Esophagus muscularis mucosa (tissue), 4 donors: ENCODE results near the gene PRM2. TPM values are rescaled to one million over a fixed set of nuclear protein-coding genes. Genes with fewer than 3 reads are reported as not detected.

Source experiments
- DNase-seq: peaks from one replicate; pipeline ENCODE4 v3.0.0-alpha.2; 2017; ENCODE audit errors: extremely low spot score
- H3K27ac ChIP-seq, 4 donors: fragments of 200-600 bp; sonication (generic); replicated peaks in 1 of 4; 1 replicate in 3 of 4; 2 replicates in 1 of 4; pipeline ENCODE4 v1.5.1; 2016 to 2019; ENCODE audit warnings: mild to moderate bottlenecking in 1 of 4
- H3K27me3 ChIP-seq, 4 donors: fragments of 200-600 bp; sonication (generic); one replicate each; pipeline versions ENCODE4 v1.5.1 to v1.6.0; 2016 to 2019
- H3K36me3 ChIP-seq, 4 donors: fragments of 200-600 bp; sonication (generic); one replicate each; pipeline ENCODE4 v1.5.1; 2016 to 2019
- H3K4me1 ChIP-seq, 4 donors: fragments of 200-600 bp; sonication (generic); one replicate each; pipeline ENCODE4 v1.5.1; 2016 to 2019
- H3K4me3 ChIP-seq, 4 donors: fragments of 200-600 bp; sonication (generic); 1 replicate in 2 of 4; 2 replicates in 2 of 4; pipeline ENCODE4 v1.5.1; 2016 to 2019; ENCODE audit warnings: mild to moderate bottlenecking in 4 of 4, moderate library complexity in 1 of 4
- H3K9me3 ChIP-seq, 4 donors: fragments of 200-600 bp; sonication (generic); 1 replicate in 3 of 4; 2 replicates in 1 of 4; pipeline ENCODE4 v1.5.1; 2016 to 2019
- EP300 ChIP-seq: sonication (generic); formaldehyde crosslinking; IDR thresholded peaks from one replicate; pipeline ENCODE4 v1.6.1; 2017; ENCODE audit warnings: antibody characterized with exemption
- POLR2A ChIP-seq: fragments of 450-650 bp; IDR thresholded peaks from one replicate; pipeline ENCODE4 v1.6.1; 2017; ENCODE audit warnings: antibody characterized with exemption, moderate library complexity, mild to moderate bottlenecking, low read depth
- POLR2AphosphoS5 ChIP-seq, 2 donors: sonication (generic); formaldehyde crosslinking; IDR thresholded peaks; one replicate each; pipeline ENCODE4 v1.6.1; 2017; ENCODE audit warnings: antibody characterized with exemption in 2 of 2
- WGBS: methylation state at CpG from one replicate; pipeline ENCODE4 v1.1.5; 2018; 5-methylcytosine and 5-hydroxymethylcytosine counted together
- intact Hi-C: fragments of 100-400 bp; cut with DNase I; formaldehyde crosslinking; loops from one replicate; pipeline ENCODE4 v1.15.1; 2023
- total RNA-seq, 4 donors: library from RNA; depleted of rRNA; stranded (reverse); fragments of >200 nt; gene quantifications; one replicate each; pipeline versions ENCODE4 v1.1.0 to v1.2.1, GENCODE V29; 2016
- TF ChIP-seq, protein P1 (sequence below), 3 experiments: fragments of 200-600 bp in 2 of 3; fragments of 450-650 bp in 1 of 3; sonication (generic) in 2 of 3; IDR thresholded peaks; one replicate each; pipeline ENCODE4 v1.5.1; 2017 to 2019; ENCODE audit warnings: antibody characterized with exemption in 3 of 3, mild to moderate bottlenecking in 2 of 3, moderate library complexity in 1 of 3

Gene PRM2
- total RNA-seq, 4 donors from 2014 or later: not detected

DNA sequence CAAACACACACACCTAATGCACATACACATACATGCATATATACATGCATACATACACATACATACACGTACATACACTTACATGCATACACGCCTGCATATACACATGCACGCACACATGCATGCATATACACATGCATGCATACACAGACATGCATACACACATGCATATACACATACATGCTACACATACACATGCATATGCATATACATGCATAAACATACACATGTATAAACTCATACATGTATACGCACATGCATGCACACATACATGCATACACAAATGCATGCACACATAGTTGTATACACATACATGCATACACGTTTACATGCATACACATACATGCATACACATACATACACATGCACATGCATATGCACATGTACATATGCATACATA, 45.4 kb upstream of the PRM2 start:
- Histone ChIP-seq H3K9me3 (no peaks in the 10 kb centered on the region), H3K4me3 (no peak overlapping the region), H3K4me1 (no peaks in the 10 kb centered on the region), H3K36me3 (no peaks in the 10 kb centered on the region), H3K27me3 (peaks cover 0 to 1% (median 0%) of the 10 kb centered on the region in 4 donors), H3K27ac (no peak overlapping the region)
- TF ChIP-seq, protein P1, sequence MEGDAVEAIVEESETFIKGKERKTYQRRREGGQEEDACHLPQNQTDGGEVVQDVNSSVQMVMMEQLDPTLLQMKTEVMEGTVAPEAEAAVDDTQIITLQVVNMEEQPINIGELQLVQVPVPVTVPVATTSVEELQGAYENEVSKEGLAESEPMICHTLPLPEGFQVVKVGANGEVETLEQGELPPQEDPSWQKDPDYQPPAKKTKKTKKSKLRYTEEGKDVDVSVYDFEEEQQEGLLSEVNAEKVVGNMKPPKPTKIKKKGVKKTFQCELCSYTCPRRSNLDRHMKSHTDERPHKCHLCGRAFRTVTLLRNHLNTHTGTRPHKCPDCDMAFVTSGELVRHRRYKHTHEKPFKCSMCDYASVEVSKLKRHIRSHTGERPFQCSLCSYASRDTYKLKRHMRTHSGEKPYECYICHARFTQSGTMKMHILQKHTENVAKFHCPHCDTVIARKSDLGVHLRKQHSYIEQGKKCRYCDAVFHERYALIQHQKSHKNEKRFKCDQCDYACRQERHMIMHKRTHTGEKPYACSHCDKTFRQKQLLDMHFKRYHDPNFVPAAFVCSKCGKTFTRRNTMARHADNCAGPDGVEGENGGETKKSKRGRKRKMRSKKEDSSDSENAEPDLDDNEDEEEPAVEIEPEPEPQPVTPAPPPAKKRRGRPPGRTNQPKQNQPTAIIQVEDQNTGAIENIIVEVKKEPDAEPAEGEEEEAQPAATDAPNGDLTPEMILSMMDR (IDR thresholded peaks at IDR 0.05): no peak
- no peak for TF ChIP-seq POLR2A
- TF ChIP-seq EP300: no peak
- no peak for TF ChIP-seq POLR2AphosphoS5 (IDR thresholded peaks at IDR 0.05)
- WGBS: 90% methylated on average over 5 of the region's 5 CpGs
- intact Hi-C loops: no loop called here
- no peak for DNase-seq

DNA sequence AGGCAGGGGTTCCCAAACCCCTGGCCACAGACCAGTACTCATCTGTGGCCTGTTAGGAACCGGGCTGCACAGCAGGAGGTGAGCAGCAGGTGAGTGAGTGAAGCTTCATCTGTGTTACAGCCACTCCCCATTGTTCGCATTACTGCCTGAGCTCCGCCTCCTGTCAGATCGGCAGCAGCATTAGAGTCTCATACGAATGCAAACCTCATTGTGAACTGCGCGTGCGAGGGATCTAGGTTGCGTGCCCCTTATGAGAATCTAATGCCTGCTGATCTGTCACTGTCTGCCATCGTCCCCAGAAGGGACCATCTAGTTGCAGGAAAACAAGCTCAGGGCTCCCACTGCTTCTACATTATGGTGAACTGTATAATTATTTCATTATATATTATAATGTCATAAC, 43.9 kb upstream of the PRM2 start:
- no peak overlapping the region for H3K27ac ChIP-seq
- intact Hi-C loops: no loop called here
- DNase-seq: no peak
- no peaks in the 10 kb centered on the region for H3K9me3 ChIP-seq
- TF ChIP-seq POLR2A (no peak), POLR2AphosphoS5 (IDR thresholded peaks at IDR 0.05) (no peak), EP300 (no peak)
- TF ChIP-seq, protein P1 (IDR thresholded peaks at IDR 0.05): no peak
- H3K4me3 ChIP-seq: no peak overlapping the region
- H3K27me3 ChIP-seq: peaks cover 0 to 6% (median 0%) of the 10 kb centered on the region in 4 donors
- H3K4me1 ChIP-seq: peaks cover 0 to 3% (median 0%) of the 10 kb centered on the region in 4 donors
- 86% methylated on average over 9 of the region's 10 CpGs for WGBS
- H3K36me3 ChIP-seq: no peaks in the 10 kb centered on the region

DNA sequence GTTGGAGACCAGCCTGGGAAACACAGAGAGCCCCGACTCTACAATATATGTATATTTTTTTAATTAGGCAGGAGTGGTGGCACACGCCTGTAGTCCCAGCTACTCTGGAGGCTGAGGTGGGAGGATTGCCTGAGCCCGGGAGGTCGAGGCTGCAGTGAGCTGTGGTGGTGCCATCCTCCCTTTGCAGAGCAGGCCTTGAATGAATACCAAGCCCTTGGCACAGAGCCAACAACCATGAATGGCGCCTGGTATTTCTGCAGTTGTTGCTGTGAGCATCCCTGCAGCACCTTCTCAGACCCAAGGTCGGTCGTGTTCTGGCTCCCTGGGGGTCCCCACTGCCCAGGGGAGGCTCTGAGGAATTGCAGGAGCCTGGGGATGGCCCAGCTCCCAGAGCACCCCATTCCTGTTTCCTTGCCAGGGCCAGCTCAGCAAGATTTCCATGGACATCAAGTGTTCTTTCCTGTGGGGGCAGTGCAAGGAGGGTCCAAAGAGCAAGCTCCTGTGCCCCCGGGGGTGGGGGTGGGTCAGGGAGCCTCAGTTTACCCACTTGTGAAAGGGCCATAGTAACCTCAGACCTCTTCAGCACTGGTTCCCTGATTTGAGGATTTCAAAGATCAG, 43.4 kb upstream of the PRM2 start:
- no peaks in the 10 kb centered on the region for H3K9me3 ChIP-seq
- peaks cover 0 to 3% (median 0%) of the 10 kb centered on the region in 4 donors for H3K4me1 ChIP-seq
- H3K4me3 ChIP-seq: no peak overlapping the region
- intact Hi-C loops: no loop called here
- H3K36me3 ChIP-seq: no peaks in the 10 kb centered on the region
- TF ChIP-seq EP300 (no peak), POLR2A (no peak), POLR2AphosphoS5 (IDR thresholded peaks at IDR 0.05) (no peak)
- TF ChIP-seq, protein P1 (IDR thresholded peaks at IDR 0.05): no peak
- peaks cover 0 to 6% (median 0%) of the 10 kb centered on the region in 4 donors for H3K27me3 ChIP-seq
- 59% methylated on average over 8 of the region's 8 CpGs for WGBS
- no peak for DNase-seq
- H3K27ac ChIP-seq: no peak overlapping the region

DNA sequence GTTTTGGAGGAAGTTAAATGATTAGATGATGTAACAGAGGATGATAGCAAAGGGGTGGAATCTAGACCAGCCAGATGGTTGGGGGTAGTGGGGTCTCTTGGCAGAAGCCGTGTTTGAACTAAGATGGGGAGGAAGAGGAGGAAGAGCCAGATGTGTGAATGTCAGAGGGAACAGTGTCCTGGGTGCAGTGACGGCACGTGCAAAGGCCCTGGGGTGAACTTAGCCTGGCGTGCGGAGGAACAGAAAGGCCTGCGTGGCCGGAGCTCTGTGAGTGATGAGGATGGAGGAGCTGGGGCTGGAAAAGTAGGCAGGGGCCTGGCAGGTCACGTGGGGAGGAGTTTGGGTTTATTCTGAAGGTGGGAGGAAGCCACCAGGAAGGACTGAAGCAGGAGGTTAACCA, 42.5 kb upstream of the PRM2 start:
- WGBS: 96% methylated on average over 8 of the region's 8 CpGs
- H3K36me3 ChIP-seq: no peaks in the 10 kb centered on the region
- intact Hi-C loops: no loop called here
- TF ChIP-seq POLR2AphosphoS5 (IDR thresholded peaks at IDR 0.05) (no peak), EP300 (no peak), POLR2A (no peak)
- TF ChIP-seq, protein P1 (IDR thresholded peaks at IDR 0.05): no peak
- no peak for DNase-seq
- H3K9me3 ChIP-seq: no peaks in the 10 kb centered on the region
- H3K27ac ChIP-seq: no peak overlapping the region
- H3K27me3 ChIP-seq: peaks cover 0 to 6% (median 0%) of the 10 kb centered on the region in 4 donors
- no peak overlapping the region for H3K4me3 ChIP-seq
- peaks cover 0 to 3% (median 0%) of the 10 kb centered on the region in 4 donors for H3K4me1 ChIP-seq
